ENCODE measurements around the gene CRTC1. TPM values are rescaled to one million over a fixed set of nuclear protein-coding genes. Genes with fewer than 3 reads are reported as not detected.
A peak's percentile ranks its signal among the peaks of the same experiment; 100 is the strongest.

The CRTC1 gene
- total RNA-seq, 1 donor from 2014 or later = 1.4 TPM

GRCh38 chr19:18651733-18652132 lies 31.7 kb upstream of the CRTC1 start:
- DNase-seq (ENCODE audit: low spot score) = no peak

- DNase-seq (ENCODE audit: low spot score) = no peak
These were observed 29.6 kb upstream of the CRTC1 start for GRCh38 chr19:18653853-18654252.

GRCh38 chr19:18654469-18654868 lies 29.0 kb upstream of the CRTC1 start:
- DNase-seq (ENCODE audit: low spot score) = no peak

- DNase-seq (ENCODE audit: low spot score) = no peak
These were observed 28.2 kb upstream of the CRTC1 start for GRCh38 chr19:18655173-18655844.

- no peak for DNase-seq (ENCODE audit: low spot score)
These were observed 27.0 kb upstream of the CRTC1 start for GRCh38 chr19:18656337-18657086.

GRCh38 chr19:18657590-18658365 lies 25.7 kb upstream of the CRTC1 start:
- peak; percentile 55 for DNase-seq (ENCODE audit: low spot score)

GRCh38 chr19:18658366-18658855 lies 25.1 kb upstream of the CRTC1 start:
- DNase-seq (ENCODE audit: low spot score) = no peak

GRCh38 chr19:18659281-18660050 lies 24.0 kb upstream of the CRTC1 start:
- no peak for DNase-seq (ENCODE audit: low spot score)

- DNase-seq (ENCODE audit: low spot score) = no peak
These were observed 23.2 kb upstream of the CRTC1 start for GRCh38 chr19:18660051-18660910.

GRCh38 chr19:18660939-18661670 lies 22.4 kb upstream of the CRTC1 start:
- DNase-seq (ENCODE audit: low spot score) = no peak

- no peak for DNase-seq (ENCODE audit: low spot score)
These were observed 20.3 kb upstream of the CRTC1 start for GRCh38 chr19:18662972-18663732.

GRCh38 chr19:18663940-18664530 lies 19.4 kb upstream of the CRTC1 start:
- no peak for DNase-seq (ENCODE audit: low spot score)

GRCh38 chr19:18665771-18666202 lies 17.7 kb upstream of the CRTC1 start:
- no peak for DNase-seq (ENCODE audit: low spot score)

- DNase-seq (ENCODE audit: low spot score) = no peak
These were observed 17.2 kb upstream of the CRTC1 start for GRCh38 chr19:18666317-18666716.

- DNase-seq (ENCODE audit: low spot score) = no peak
These were observed 16.7 kb upstream of the CRTC1 start for GRCh38 chr19:18666784-18667183.

GRCh38 chr19:18667531-18668251 lies 15.8 kb upstream of the CRTC1 start:
- no peak for DNase-seq (ENCODE audit: low spot score)

- no peak for DNase-seq (ENCODE audit: low spot score)
These were observed 15.2 kb upstream of the CRTC1 start for GRCh38 chr19:18668252-18668631.
